PC-9 (cell line): ENCODE data around the gene TBX20.
"Not testable (repeated sequence)": the region's sequence is repeated elsewhere in the genome, so short reads cannot be mapped to it uniquely, and the experiment has no call there.

Experiments used
- CTCF ChIP-seq: fragments of 200-600 bp; sonication (generic); conservative IDR thresholded peaks from 2 replicates; pipeline ENCODE4 v1.6.1; 2017; ENCODE audit warnings: mixed run types, antibody characterized with exemption, mild to moderate bottlenecking, moderate library complexity
- EZH2 ChIP-seq: fragments of 200-600 bp; sonication (generic); IDR thresholded peaks from 2 replicates; pipeline ENCODE4 v1.8.0; 2017; ENCODE audit warnings: antibody characterized with exemption, low read depth

GRCh38 chr7:35238456-35238855 lies 15.4 kb downstream of the TBX20 start:
- TF ChIP-seq EZH2, CTCF: not testable (repeated sequence)
